ENCODE data around the gene DENND1A.

The DENND1A gene

DNA sequence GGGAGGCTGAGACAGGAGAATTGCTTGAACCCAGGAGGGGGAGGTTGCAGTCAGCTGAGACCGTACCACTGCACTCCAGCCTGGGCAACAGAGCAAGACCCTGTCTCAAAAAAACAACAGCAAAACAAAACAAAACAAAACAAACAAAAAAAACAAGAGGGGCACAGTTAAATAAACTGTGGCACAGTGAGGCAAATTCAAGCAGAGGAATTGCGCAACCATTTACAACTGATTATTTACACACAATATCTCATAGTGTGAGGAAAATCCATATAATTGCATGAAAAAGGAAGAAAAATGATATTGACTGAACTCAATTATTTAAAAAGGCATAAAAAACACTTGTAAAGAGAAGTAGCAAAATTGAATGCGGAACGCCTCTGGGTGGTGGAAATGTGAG, 412.4 kb downstream of the DENND1A start:
- no peak for DNase-seq

DNA sequence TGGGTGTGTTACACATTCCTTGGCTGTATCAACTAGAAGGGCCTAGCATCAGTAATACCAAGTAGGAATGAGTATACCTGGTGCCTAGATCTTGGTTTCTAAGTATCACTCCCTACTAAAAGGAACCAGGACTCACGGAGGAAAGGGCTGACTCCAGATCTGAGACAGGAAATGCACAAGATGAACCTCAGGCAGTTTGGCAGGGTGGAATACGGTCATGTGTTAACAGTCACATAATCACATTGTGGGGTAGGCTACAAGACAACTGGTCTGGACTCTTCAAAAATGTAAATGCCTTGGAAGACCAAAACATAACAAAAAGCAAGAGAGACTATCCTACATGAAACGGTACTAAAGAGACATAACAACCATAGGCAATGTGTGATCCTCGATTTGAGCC, 415.2 kb downstream of the DENND1A start:
- DNase-seq, result no peak

DNA sequence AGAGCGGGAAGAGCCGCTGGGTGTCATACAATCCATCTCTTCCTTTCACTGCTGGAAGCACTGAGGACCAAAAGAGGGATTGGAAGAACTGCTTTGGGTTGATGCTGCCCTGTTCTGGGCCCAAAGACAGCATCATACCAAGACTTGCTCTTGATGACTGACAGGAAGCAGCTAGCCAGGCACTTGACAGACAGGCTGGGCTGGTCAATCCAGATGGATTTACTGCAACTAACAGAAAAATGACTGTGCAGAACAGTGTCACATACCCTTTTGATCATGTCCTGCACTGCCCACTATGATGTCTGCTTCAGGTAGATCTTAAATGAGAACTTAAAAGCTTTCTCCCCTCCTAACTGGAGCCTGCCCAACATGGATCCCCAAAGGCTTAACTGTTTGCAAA, 416.4 kb downstream of the DENND1A start:
- DNase-seq, result no peak

DNA sequence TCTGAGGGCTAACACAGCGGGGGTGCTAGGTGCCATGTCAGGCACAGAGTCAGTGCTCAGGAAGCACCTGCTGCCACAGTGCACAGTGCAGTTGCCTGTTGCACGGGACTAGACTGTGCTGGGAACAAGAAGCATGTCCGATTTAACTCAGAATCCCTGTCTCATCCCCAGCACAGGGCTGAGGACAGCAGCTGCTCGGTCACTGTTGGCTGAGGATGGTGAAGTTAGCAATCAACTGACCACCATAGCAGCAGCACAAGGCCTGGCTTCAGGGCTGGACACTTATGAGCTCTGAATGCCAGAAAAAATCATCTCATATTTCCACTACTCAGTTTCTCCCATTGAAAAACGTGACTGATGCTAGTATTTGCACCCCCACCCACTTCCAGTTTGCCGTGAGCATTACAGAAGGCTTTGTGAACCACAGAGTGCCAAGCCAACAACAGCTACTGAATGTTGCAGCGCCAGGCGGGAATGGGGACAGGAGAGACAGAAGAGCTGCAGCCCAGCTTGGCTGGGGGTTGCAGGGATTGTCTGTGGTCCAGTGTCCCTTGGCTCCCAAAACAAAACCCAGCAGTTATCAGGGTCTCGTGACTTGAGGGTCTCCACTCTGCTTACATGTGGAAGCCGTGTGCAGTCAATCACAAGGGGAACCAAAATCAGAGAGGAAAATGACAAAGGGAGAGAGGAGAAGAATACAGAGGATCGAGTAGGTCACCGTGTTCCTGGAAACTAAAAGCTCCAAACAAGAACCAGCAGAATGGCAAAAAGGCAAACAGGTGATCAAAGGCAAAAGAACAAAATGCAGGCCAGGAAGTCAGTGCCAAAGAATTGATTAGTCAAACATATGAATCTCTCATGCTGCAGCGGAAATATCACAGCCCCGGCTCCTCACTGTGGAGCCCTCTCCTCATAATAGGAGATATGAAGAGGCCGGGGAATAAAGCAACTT, 418.3 kb downstream of the DENND1A start:
- DNase-seq, result no peak

DNA sequence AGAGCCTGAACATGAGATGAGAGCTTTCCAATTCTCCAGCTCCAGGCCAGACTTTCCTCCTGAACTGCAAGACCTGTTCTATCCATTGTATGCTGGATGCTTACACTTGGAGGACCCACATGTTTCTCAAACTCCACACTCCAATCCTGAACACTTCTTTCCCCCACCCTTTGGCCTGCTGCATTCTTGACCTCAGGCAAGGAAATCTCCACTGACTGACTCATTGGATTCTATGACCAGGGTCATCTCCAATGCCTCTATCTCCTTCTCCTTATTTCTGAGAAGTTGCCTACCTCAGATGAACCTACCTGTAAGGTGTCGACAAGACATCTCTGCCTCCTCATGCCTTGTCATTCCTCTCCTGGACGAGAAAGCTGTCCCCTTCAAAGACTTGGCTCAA, 420.3 kb downstream of the DENND1A start:
- DNase-seq, result no peak

DNA sequence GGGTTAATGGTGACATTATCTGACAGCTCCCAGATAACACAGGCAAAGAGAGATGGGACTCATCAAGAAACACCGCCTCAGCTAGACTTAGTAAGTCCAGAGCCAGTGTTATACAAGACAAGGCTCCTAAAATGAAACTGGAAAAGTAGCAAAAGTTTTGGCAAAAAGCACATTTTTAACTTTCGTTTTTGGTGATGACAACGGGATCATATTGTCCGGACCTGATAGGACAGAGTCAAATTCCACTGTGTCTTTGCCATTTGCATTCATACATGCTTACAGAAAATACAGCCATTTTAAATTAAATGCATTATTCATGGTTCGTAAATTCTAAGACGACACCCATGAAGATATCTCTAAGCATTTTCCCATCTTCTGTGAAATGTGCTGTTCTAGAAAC, 421.9 kb downstream of the DENND1A start:
- no peak for DNase-seq

DNA sequence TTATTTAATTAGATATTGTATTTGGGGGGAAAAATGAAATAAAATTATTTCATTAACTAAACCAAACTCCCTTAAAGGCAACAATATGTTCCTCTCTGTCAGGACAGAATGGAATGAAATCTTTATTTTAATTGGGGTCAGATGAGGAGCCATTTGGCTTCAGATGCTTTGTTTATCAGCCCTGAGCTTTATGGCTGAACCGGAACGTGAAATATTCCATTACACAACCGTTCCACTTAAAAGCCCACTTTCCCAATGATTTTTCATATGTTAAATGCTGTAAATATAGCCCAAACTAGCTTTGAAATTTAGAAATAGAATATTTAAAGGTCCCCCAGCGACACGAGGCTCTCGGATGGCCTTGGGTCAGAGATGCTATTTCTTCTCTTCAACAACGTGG, 424.4 kb downstream of the DENND1A start:
- no peak for DNase-seq

DNA sequence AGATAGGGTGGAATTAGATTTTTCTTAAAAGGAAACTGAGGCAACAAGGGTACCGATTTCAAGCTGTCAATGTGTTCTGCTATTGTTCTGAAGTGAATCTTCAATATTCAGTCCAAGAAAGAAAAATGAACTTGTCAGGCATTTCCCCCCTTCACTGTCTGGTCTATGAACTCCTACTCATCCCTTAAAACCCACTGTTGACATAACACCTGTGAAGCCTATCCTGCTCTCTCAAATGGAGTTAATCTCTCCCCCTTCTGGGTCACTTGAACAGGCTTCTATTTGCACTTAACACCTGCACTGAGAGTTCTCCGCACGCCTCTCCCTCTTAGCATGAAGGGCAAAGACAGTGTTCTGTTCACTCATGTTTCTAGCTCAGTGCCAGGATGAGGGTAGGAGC, 429.6 kb downstream of the DENND1A start:
- no peak for DNase-seq

DNA sequence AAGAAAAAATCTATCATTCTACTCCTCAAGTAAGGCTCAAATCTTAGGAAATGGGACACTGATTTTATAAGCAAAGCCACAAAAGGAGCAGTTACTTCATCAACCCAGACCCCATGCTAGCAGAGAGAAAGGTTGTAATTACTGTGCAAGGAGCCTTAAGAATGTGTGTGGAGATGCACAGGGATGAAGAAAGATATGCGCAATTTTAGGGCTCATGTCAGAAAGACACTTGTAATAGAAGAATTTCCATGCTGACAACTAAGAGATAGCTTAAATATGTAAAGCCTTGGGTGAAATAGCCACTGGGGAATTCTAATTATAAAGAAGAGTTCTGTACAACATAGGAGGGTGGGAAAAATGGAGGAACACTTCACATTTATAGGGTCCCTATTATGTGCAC, 432.1 kb downstream of the DENND1A start:
- DNase-seq, result no peak

DNA sequence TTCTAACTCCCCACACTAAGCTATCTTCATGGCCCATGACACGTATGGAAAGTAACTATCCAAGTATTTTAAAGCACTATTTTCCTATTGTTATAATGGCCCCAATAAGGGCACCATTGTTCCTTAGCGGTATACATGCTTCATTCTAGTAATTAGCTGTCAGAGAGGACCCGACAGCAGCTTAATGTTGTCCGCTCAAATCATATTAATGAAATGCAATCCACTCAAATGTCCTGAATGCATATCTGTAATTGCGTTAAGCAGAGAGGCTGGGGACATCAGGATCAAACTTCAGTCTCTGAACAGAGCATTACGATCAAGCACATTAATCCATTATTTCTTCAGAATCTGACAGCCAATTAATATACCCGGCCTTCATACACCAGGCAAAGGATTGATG, 434.2 kb downstream of the DENND1A start:
- no peak for DNase-seq

DNA sequence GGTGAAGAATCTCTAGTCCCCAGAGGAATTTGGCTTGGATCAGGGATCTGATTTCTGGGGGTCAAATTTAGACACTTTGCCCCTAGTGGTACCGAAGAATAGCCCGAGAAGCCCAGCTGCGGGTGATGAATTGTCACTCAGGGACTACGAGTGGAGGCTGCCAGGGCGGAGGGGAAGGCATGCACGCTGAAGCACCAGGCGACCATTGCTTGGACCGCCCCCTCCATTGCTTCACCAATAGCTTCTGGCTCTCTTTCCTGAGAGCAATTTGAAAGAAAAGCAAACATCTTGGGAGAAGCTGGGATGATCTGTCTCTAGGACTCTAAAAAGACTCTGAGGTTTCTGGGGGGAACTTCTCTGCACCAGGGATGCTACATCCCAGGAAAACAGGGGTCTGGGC, 436.3 kb downstream of the DENND1A start:
- no peak for DNase-seq

DNA sequence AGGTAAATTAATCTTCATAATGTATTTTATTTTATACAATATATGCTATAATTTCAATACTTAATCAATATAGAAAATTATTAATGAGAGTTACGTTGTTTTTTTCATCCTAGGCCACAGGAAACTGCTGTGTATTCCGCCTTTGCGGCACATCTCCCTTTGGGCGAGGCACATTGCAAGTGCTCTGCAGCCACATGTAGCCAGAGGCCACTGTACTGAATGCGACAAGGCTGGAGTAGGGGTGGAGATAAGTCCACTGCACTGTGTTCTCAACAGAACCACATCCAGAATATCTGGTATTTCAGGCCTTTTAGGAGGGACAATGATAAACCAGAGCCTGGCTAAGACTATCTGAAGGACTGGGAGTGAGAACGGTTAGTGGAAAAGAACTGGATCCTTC, 439.2 kb downstream of the DENND1A start:
- DNase-seq, result no peak

DNA sequence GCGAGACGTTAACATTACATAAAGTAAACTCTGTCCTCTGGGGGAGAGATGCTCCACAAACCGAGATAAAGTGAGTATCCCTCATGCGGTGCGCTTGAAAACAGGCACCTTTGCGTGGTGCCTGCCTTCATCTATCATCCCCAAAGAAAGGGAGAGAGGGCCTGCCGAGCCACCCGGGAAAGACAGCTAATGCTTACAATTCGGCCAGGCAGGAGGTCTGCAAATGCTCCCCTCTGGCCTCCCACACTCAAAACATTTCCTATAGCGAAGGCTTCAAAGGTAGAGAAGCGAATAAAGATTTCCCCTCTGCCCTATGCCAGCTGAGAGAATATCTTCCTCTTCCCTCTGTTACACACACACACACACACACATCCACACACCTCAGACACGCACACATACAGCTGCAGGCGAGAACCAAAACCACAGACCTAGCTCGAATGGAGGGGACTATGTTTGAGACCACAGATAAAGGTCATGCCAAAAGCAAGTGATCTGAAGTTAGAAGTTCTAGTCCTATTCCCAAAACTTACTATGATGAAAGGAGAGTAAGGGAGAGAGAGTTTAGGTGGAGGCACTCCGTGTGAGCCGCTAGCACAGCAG, 441.1 kb downstream of the DENND1A start:
- no peak for DNase-seq

DNA sequence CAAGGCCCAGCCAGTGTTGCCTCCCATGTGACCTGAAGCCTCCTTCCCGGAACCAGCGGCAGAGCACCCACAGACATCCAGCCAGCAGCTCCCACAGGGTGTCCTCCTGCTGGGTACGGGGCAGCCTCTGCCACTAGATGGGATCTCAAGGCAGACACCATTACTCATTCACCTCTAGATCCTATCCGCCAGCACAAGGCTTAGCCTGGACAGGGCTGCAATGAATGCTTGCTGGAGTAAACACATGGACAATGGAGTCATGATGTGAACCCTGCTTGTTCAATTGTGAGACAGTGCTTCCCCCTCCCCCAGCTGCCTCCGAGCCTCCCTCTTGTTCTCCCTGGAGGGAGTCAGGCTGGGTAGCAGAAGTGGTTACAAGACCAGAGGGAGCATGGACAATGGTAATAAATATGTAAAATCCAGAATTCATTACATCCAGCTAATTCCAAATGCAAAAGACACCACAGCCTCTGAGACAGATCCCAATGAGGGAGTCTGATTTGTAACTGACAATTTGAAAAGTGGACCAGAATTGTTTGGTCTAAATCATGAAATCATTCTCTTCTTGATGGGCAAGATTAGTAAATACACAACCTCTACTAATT, 441.9 kb downstream of the DENND1A start:
- DNase-seq, result no peak

DNA sequence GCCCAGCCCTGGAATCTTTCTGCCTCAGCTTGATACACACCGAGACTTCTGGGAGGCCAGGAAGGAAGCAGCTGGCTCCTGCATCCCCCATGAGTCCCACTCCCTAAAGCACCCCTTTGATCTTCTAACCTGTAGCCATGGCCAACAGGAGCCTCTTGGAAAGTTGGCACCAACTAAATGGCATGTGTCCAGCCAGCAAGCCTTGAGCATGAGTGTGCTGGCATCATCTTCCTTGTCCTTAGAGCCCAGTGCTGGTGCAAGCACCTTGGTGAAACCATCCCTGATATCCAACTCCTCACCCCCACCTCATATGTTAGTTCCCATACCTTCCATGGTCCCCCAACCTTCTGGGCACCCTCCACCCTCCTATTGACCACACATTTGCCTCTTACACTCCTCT, 443.5 kb downstream of the DENND1A start:
- no peak for DNase-seq

DNA sequence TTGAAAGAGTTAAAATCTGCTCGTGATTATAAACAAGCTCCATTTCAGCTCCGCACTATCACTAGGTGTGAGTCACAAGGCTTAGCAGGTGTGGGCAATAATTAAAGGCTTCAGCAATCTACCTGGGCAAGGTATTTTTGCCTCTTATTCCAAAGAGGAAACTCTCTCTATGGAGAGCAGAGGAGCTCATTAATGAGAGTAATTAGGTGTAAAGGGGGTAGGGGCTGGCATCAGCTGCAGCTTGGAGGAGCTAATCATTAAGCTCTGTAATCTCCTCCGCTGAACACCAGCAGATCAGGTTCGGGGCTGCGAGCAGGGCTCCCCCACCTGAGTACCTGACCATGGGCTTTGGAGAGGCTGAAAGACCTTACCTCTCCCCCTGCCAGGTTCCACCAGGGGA, 444.7 kb downstream of the DENND1A start:
- DNase-seq, result no peak

DNA sequence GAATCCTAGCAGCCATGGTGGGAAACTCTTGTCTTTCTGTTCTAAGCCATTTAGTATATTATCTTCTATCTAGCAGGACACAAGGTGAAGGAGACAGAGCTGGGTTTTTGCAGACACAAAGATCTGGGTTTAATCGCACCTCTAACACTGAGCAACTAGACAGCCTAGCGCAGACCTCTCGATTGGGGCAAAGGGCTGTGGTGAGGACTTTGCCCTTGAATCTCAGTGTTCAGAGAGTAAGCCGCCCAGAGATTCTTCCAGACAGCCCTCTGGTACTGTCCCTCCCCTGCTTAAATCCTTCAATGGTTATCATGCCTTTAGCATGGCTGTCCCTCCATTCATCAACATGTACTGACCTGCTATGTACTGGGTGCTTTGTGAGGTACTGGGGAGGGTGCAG, 445.8 kb downstream of the DENND1A start:
- DNase-seq, result no peak

DNA sequence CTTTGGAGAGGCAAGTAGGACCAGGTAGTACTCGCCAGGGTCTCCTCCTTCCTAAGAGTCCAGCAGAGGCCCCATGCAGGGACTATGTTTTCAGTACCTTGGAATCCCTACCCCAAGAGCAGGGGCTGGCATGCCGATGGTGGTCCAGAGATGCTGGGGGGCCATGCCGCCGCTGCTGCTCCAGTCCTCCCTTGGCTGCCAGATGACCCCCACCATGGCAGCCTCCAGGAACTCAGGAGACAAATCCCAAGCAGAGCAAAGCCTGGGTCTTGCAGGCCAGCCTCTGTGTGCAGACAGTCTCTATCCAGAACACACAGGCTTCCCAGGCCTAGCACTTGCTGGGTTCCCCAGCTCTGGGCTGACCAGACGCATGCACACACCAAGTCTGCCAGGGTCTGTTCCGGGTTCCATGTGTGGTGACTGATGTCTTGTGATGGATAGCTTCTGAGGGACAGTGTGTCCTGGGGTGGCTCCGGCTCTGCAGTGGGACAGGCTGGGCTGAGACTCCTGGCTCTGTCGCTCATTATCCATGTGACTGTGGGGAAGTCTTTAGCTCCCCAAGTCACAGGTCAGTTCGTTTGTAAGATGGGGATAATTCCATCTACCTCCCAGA, 446.6 kb downstream of the DENND1A start:
- DNase-seq, result no peak

DNA sequence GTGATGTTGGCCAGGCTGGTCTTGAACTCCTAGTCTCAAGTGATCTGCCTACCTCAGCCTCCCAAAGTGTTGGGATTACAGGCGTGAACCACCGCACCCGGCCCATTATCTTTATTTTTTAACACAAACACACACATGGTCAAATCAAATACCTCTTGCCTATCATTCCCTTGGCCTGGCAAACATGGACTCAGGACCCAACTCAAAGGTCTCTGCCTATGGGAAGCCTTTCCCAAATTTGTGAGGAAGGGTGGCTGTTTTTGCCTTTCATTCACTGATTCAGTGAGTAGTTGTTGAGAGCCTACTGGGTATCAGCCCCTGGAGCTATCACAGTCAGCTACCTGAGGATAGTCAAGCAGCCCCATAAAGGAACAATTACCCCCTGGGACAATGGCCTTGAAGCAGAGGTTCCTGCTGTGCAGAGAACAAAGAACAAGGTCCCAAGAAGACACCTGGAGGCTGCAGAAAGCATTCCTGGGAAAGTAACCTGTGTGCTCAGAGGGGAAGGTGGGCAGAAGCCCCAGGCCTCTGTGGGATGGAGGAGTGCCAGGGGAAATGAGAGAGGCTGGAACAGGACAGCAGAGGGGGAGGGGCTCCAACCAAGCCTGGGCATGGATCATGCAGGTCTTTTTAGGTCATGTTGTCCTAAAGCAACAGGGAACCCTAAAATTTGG, 447.5 kb downstream of the DENND1A start:
- DNase-seq, result no peak

DNA sequence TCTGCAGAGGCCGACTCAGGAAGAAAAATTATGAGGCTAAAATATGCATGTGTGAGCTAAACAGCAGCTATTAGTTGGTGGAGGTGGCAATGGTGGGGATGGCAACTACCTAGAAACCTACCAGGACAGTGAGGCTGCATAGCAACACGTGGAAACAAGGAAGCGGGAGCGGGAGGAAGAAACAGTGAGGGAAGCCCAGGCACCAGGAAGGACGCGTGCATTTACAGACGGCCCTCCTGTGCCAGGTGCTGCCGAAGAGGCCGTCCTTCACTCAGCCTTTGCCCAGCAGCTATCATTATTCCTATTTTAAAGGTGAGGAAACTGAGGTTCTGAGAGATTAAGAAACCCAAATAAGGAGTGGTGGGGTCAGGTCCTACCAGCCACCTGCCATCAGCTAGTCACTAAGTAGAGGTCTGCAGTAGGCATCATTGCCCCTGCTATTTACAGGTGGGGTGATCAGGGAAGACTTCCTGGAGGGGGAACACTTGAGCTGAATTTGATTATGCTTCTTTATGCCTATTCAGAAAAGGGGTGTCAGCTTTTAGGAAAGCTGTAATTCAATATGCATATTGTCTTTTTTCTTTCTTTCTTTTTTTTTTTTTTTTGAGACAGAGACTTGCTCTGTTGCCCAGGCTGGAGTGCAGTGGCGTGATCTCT, 448.6 kb downstream of the DENND1A start:
- no peak for DNase-seq

DNA sequence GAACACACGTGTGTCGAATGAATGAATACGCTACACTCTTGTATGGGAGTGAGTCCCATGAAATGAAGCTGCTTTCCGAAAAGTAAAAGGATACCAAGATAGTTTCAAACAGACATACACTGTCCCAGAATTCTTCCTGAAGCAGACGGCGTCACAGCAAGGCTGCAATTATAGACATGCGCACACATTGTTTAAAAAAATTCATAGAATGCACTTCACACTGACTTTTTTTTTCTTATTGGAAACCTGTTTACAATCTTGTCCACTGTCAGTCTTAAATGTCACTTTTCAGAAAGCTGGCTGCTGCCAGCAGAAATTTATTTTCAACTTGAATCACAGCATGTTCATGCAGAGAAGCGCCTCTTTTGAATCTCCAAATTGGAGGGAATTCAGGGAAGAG, 449.1 kb downstream of the DENND1A start:
- no peak for DNase-seq

DNA sequence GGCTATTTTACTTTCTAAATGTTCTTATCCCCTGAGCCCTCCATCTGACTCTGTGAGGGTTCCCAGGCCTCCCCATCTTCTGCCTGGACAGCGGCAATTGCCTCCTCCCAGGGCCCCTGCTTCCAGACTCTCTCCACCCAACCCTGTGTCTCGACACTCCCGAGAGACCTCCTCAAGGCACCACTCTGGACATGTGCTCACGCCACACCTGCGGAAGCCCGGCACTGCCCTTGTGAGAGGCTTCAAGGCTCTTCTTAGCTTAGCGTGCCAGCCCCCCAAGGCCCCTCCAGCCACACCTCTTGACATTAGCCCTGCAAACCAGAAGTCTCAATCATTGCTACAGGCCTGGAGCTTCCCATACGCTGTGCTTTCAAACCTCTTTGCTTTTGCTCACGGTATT, 449.8 kb downstream of the DENND1A start:
- DNase-seq, result no peak

Measured in AML-193 (cell line).